Mesenteric fat pad (tissue), 1 donor: ENCODE results near the gene ZBTB21. TPM values are rescaled to one million over a fixed set of nuclear protein-coding genes. Genes with fewer than 3 reads are reported as not detected.

ENCODE experiments used
- DNase-seq: peaks from one replicate; pipeline ENCODE4 v3.0.0-alpha.2; 2020; ENCODE audit warnings: low spot score
- long read RNA-seq: library from polyadenylated mRNA; unstranded; transcript quantifications from one replicate; pipeline ENCODE4 v2.0.0, GENCODE V29; 2020
- total RNA-seq: library from RNA; stranded (reverse); fragmentation: NEBNext Ultra II Directional; extraction: Animal tissue kit (Norgen Biotek cat#: 25700); gene quantifications from one replicate; pipeline ENCODE4 v1.2.1, GENCODE V29; 2021
- donor health status: DM: yes; HTN: yes; CAD: no.

ZBTB21 gene
- 19.8 TPM for total RNA-seq
- long read RNA-seq, full-length matches to known transcripts: 2 of 5 reads
- long read RNA-seq, partial matches to known transcripts: 0 of 5 reads
- long read RNA-seq, other reads (novel, unspliced or antisense): 3 of 5 reads

DNA sequence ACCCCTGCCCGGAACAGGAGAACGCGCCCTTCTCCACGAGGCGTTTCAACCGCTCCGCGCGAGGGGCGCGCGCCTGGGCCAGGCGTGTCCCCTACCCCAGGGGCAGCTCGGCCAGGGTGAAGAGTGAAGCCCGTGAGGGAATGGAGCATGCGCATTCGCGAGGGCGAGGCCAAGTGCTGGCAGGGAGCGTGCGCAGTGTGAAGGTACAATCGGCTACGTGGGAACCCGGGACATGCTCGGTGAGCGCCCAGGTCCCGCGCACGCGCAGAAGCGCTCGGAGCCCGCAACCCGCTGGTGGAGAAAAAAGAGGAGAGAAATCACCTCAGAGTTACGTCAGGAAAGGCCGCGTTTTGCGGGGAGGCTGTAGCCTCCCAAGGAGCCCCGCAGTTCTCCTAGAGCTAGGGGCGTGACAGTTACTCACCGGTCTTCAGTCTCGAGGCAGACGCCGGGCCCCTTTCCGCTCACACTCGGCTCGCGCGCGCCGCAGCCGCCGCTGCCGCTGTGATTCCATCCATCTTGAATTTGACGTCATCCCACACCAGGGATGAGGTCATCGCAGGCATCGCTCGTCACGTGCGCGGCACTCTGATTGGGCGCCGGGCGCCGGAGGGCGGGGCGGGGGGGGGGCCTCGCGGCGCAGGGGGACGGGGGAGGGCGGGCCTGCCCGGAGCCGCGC, at the start of gene ZBTB21:
Gene ZBTB21 (minus strand): TSS at position 530 of the 676 bp plus-strand sequence. CDS start 16,265 bp downstream, outside the sequence.
- DNase-seq: peak; percentile 100

DNA sequence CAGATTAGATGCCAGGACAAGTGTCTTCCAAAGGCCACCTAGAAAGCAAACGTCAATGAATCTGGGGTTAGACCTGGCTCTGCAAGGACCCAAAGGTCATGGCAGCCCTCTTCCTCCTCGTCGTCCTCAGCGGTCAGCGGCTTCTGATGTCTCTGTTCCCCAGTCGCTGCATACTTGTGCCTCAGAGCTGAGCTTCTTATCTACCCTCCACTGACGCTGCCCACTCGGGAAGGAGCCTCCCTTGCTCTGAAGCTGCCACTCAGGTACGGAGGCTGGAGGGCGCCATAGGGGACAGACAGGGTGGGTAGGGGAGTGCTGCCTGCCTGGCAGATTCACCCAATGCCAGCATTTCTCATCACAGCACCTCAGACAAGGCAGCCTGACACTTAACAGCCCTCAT, 49.6 kb upstream of the ZBTB21 start:
- no peak for DNase-seq

DNA sequence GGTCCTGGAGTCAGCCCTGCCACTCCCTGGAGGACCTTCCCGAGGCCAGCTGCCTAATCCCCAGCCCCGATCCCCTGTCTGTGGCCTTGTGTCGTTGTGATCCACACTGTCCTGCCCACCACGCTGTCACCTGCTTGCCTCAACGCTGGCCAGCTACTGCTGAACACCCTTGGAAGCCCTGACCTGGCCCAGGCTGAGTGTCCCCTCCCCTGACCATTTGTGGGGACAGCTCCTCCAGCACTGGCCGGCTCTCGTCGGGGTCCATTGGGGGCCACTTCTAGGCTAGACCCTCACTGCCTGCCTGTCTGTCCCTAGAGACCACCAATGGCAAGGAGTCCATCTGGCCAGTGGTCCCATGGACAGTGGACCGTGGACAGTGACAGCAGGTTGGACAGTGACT, 49.0 kb upstream of the ZBTB21 start:
- DNase-seq: no peak

DNA sequence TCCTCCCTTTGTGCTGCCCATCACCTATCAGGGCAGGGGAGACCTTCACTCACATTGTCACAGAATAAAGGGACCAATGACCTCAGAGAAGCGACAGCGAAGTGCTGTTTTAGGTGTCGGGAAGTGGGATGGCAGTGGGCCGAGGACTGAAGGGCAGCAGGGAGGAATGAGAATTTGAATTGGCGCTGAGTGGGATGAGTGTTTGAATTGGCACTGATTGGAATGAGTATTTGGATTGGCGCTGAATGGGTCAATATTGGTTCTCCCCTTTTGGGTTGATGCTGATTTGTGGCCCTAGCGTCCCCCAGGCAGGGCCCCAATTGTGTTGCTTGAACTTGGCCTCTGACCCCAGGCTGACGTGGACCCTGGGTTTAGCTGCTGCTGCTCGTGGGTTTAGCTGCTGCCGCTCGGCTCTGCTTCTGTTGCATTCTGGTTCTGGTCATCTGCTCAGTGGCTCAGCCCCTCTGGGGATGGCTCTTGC, 48.5 kb upstream of the ZBTB21 start:
- DNase-seq: no peak

DNA sequence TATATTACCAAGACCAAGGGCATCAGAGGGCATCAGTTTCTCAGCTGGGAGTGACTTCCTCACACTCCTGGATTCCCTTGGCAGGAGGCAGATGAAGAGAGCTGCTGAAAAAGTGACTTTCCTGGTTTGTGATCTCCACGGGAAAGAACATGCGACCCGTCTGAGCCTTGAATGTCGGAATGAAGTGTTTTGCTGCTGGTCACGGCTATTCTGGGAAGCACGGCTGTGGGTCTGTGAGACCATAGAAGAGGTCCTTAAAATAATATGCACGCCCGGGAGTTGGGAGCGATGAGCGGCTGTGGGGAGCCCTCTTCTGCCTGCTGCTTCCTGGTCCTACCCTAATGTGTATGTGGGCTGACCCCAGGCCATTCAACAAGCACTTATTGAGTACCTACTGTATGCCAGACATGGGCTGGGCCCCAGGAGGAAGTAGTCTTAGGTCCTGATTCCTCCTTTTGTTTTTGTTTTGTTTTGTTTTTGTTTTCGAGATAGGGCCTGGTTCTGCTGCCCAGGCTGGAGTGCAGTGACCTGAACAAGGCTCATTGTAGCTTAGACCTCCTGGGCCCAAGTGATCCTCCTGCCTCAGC, 47.8 kb upstream of the ZBTB21 start:
- DNase-seq: no peak

DNA sequence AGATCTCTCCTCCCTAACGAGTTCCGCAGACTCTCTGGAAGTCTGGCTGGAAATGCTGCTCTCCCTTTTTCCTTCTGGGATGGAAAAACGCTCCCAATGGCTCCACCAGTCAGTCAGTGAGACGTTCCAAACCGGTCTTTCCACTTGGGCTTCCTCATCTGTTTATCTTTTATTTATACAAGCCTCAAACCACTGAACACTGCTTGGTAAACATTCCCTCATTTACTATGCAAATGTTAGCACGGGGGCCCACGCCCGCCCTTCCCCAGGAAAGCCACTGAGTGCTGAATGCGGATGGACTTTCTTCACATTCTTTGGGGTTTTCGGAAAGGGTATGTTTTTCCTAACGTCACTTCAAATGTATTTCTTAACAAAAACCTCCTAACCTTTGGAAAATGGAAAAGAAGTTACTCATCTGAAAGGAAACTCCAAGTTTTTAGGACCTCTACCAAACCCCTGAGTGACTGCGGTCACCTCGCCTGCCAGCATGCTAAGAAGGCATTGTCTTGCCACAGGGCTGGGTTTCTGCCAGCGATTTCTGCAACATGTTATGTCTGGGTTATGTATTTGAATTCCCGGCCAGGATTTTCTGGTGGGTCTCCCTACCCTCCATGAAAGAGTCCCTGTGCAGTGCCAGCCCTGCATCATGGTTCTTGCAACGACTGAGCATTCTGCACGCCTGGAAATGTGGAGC, 47.0 kb upstream of the ZBTB21 start:
- no peak for DNase-seq

DNA sequence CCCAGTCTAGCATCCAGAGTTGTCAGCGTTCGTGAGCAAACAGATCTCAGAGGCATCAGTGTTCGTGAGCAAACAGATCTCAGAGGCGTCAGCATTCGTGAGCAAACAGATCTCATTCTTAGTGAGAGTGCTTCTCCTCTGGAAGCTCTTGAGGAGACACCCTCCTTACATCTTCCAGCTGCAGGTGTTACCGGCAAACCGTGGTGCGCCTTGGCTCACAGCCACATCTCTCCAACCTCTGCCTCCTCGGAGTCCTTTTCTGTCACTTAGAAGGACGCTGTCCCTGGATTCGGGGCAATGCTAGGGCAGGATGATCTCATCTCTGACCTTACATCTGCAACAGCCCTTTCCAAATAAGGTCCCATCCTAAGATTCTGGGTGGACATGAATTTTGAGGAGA, 46.3 kb upstream of the ZBTB21 start:
- DNase-seq: no peak

DNA sequence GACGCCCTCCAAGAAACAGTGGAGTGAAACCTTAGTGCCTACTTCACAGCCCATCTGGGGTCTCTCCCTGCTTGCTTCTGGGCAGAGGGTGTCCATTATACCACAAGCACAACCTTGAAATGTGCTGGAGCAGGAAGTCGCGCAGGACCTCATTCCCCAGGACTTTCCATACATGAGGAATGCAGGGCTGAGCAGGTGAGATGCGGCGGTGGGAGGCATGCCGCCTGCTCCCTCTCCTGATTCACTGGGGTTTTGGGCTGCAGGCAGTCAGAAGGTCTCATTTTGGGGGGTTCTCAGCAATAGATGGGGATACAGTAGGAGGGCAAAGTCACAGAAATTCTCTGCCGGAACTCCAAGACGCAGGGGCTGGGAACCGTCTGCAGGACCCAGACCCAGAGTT, 45.3 kb upstream of the ZBTB21 start:
- no peak for DNase-seq

DNA sequence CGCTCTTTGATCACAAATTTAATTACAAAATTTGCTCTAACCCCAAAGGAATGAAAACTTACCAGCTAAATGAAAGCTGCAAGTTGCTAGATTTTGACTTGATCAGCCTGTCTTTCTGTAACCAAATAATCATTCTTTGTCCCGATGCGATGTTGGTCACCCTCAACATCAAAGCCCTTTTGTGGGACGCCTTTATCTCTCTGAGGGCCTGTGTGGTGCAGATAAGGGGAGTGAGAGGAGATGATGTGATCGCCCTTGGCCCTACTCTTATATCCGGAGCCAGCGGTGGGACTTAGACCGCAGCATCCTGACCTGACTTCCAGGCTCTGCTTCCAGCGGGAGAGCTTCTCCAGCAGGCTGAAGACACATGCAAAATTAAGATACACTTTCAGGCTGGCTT, 41.6 kb upstream of the ZBTB21 start:
- no peak for DNase-seq

DNA sequence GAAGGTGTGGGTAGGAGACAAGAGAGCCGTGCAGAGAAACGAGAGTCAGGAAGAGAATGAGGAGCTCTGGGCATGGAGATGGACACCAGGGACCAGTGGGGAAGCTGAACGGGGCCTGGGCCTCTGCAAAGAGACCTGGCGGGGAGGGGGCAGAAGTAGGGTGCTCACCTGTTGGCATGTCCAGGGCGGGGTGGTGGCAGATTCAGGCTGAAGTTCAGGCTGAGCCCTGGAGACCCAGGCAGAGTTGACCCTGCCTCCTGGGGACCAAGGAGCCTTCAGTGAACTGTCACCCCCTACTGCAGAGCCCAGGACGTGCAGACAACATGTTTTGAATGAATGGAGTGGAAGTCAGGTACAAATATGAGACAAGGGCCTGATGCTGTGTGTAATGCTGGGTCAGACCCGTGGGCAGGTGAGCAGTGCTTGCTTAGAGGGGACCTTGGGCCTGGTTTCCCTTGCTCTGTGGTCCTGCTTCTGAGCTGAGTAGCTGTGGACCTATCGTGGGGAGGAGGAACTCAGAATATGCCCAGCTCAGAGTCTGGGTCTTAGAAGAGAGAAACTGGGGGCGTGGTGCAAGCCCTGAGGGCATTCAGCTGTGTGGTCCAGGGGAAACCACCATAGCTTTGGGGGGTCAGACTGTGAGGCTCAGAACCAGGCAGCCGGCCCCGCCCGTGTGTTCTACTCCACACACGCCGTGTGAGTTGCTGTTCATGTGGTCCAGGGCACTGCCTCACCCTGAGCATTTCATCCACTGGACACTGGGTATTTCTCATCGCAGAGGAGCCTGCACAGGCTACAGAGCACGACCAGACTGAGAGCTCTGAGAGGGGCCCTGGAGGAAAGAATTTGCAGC, 39.6 kb upstream of the ZBTB21 start:
- DNase-seq: no peak

DNA sequence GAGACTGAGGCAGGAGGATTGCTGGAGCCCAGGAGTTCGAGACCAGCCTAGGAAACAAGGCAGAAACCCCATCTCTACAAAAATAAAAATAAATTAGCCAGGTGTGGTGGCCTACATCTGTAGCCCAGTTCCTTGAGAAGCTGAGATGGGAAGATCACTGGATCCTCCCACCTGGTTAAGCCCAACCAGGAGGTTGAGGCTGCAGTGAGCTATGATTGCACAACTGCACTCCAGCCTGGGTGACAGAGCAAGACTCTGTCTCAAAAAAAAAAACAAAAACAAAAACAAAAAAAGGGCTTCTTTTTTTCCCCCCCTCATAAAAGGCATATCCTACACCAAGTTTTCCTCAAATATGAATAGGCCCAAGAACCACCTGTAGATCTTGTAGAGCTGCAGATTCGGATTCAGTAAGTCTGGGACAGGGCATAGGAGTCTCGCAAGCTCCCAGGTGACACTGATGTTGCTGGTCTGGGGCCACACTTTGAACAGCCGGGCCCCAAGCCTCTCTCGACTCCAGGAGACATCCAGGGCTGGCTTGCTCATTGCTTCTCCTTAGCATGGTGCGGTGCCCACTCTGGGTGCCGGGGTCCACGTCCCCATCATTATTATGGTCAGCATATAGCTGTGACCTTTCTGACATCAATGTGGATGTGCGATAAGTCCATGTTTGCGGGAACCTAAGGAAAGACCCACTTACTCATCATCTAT, 38.9 kb upstream of the ZBTB21 start:
- DNase-seq: no peak

DNA sequence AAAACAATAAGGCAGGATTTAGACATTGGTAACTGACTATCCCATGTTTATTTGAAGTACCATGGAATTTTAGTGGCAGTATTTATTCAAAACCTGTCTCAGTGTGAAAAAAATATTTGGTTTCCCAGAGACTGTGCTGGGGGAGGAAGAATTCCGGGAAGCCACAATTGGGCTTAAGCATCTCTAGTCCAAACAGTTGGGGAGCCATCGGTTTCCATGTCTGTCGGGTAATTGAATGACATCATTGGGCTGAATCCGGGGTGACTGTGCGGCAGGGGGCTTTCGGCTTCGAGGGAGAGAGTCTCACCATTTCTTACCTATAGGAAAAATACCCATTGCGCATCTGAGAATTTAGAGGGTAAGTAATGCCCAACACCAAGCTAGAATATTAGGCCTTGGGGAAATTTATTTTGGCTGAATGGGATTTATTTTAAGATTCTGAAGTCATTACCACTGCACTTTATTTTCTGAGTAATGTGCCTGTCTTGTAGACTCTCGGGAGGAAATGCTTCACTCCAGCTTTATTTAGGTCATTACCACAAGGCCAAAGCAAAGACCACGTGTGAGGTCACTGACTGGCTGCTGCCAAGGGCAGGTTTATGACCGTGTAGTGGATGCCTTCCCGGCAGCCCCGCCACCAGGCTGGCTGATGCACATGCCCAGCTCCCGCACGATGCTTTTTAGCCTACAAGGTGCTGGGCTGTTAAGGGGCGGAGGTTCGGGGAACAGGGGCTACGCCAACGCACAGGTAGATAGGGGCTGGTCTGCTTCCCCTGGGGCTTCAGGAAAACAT, 37.9 kb upstream of the ZBTB21 start:
- DNase-seq: no peak

DNA sequence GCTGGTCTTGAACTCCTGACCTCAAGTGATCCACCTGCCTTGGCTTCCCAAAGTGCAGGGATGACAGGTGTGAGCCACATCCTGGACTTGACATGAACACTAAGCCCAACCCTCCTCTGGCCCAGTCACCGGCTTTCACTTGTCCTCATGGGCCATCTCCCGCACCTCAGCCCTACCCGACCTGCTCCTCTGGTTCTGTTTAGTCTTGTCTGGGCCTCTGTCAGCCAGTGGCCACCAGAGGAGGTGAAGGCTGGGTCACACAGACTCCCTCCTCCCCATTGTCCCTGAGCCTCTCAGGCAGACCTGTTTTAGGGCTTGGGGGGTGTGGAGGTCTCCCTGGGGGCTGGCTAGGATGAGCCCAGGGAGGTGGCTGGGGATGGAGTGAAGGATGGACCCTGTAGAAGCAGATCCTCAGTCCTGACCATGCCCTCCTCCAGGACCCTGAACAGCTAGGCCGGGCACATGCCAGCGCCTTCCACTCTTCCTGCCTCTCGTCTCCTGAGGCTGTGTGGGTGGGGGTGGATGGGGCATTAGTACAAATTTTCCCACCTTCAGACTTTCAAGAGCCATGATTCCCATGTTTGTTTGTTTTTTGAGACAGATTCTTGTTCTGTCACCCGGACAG, 34.8 kb upstream of the ZBTB21 start:
- DNase-seq: no peak

DNA sequence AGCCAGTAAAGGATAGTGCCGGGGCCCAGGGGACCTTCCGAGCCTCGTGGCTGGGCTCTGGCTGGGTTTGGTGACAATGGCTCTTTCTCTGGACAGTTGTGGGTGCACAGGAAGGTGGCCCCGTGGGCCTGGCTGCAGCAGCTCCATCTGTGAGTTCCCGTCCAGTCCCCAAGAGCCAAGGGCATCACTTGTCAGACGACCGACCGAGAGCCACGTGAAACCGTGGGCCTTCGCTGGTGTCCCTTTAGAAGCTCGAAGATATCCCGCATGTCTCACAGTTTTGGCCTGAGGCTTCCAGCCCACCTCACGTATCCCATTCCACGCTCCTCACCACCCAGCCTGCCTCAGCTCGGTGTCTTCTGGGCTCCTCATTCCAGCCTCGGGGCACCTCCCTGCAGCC, 33.8 kb upstream of the ZBTB21 start:
- no peak for DNase-seq

DNA sequence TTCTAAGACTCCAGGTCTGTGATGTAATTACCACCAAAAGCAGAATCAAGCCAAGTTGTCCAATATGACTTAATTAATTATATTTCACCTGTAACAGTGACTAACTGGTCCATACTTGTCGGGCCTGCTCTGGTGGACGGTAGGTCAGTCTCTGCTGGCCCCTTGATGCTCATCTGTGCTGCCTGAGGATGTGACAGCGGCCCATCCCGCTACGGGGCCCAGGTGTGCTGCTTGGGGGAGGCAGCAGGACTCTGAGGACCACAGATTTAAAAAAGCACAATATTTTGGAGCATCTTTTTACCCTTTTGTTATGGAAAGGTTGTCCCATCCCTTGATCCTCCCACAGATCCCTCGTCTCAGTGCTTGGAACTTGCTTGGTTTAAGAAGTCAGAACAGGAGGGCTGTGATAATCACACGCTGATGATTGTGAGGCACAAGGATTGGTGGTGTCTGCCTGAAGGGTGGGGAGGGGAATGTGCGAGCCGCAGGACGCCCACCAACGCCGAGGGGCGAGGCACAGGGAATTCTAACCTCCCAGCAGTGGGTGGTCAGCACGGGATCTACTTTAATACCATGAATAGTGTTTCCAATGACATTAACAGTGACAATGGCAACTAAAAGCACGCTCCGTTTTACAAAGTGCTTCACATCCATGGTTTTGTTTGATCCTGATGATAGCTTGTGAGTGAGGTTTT, 33.2 kb upstream of the ZBTB21 start:
- no peak for DNase-seq

DNA sequence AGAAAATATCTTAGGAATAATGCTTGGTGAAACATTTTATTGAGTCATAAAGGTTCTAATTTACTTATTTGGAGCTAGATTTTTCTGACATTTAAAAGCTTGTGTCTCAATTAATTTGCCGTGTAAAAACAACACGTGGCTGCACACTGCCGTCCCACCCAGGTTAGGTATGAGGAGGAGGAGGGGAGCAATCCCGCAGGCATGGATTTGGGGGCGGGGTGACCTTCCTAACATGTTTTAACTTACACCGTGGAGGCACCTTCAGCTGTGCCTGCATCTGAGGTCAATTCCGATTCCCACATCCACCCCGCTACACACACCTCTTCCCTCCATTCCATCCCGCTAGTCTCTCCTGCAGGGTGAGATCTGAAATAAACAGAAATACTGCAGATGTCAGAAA, 32.5 kb upstream of the ZBTB21 start:
- DNase-seq: no peak

DNA sequence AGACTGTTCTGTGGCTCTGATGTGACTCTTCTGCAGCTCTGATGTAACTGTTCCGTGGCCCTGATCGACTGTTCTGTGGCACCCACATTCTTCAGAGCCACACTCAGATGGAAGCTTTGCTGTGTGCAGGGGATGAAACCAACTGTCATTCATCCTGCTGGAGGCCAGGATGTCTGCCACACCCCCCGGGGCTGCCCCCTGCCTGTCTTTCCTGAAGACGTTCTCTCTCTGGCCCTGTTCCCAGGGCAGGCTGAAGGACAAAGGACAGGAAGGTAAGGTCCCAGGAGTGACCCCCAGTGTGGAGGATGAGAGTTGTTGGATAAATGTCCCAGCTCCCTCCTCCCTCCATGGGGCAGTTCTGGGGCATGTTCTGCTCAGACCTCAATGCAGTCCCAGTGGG, 31.6 kb upstream of the ZBTB21 start:
- DNase-seq: no peak

DNA sequence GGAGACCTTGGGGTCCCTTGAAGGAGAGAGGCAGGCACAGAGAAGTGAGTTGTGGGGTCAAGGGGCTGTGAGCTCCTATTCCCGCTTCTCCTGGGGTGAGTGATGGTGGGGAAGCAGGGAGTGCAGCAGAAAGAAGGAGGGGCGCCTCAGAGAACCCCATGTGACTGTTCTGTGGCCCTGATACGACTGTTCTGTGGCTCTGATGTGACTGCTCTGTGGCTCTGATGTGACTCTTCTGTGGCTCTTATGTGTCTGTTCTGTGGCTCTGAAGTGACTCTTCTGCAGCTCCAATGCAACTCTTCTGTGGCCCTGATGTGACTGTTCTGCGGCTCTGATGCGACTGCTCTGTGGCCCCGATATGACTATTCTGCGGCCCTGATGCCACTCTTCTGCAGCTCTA, 31.1 kb upstream of the ZBTB21 start:
- DNase-seq: no peak
